NCI-H2171 treated with DMSO at 0.1 percent for 48 hours (cell line): ENCODE results near the gene PLCH2.

Experiments
- DNase-seq: peaks from one replicate; lab custom pipeline; 2025; lab: John Stamatoyannopoulos, UW

Gene PLCH2

GRCh38 chr1:2528966-2529783 is 53.1 kb downstream of the PLCH2 start:
- DNase-seq = no peak

DNA sequence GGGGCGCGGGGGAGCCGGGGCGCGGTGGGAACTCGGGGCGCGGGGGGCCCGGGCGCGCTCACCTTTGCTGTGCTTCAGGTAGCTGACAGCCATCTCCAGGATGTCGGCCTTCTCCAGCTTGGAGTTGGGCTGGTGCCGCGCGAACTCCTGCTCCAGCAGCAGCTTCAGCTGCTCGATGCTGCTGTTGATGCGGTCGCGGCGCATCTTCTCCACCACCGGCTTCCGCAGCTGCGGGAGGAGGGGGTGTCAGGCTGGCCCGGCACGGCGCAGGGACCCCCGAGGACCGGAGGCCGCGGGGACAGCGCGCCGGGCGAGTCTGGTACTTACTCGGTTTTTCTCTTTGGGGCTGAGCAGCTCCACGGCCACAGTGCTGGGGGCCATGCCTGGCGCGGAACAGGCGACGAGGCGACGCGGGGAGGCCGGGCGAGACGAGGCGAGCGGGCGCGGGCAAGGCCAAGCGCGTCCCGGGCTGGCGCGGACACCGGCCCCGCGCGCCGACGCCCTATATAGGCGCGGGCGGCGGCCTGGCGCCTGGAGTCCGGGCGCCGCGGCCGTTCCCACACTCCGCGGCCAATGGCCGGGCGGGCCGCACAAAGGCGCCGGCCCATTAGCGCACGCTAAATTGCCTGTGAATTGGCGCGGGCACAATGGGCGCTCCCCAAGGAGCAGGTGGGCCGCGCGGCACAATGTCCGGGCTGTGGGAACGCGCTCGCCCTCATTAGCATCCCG is 53.9 kb downstream of the PLCH2 start, which contains the start of gene HES5:
HES5 (minus strand) TSS at position 480 of the 729 bp plus-strand sequence; CDS start at position 381, 99 bp downstream.
- DNase-seq = no peak

DNA sequence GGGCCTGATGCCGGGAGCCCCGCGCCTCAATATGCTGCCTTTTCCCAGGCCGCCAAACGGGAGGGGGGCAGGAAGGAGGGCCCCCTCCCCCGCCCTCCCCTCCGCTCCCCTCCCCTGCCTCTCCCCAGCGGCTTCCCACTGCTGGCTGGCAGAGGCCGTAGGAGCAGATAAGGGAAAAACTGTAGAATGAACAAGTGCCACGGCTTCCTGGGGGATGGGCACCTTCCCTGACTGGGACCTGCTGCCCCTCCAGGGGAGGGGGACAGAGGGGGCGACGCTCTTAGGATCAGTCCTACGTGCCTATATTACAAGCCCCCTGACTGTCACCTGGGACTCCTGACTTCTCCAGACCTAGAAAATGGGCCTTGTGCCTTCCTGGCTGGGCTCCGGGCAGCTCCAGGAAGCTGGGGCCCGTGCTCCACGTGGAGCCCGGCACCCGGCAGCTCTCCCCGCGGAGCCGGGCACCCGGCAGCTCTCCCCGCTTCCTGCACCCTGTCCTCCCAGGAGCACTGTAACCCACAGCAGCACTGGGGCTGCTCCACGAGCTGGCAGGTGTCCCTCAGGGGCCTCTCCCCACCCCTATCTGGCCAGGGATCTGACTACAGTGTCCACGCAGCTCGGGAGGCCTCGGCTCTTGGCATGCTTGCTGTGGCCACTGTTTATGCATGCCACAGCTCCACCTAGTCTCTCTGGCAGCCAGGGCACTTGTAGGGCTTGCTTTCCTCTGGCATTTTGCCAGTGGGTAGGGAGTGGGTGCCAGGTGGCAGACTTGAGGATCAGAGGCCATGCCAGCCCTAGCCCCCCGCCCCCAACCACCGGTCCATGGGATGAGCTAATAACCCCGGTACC is 54.6 kb downstream of the PLCH2 start:
- DNase-seq = peak; percentile 63

DNA sequence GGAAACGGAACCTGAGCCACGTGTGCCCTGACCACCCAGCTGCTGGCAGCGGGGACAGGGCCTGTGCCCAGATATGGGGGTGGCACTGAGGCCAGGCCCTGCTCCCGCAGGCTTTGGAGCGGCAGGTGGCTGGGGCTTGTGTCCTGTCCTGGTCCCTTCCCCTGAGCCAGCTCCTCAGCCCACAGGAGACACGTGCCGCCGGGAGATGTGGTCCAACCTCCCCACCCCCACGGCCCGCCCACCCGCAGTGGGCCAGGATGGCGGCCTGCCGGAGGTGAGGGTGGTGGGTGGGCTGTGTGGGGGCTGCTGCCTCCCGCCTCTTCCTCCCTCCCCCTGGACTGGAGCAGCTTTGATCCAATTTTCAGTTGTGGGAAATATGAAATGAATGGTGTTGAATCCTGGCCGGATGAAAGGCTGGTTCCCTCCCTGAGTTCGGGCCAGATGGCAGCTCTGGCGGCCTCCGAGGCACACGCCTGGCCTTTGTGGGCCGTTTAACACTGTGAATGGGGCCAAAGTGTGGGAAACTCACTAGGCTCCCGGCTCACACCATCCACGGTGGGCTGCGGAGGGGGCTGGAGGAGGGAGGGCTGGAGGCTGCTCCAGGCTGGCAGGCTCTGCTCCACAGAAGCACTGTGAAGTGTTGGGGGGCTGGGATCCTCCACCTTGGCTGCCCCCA is 56.5 kb downstream of the PLCH2 start:
- no peak for DNase-seq

DNA sequence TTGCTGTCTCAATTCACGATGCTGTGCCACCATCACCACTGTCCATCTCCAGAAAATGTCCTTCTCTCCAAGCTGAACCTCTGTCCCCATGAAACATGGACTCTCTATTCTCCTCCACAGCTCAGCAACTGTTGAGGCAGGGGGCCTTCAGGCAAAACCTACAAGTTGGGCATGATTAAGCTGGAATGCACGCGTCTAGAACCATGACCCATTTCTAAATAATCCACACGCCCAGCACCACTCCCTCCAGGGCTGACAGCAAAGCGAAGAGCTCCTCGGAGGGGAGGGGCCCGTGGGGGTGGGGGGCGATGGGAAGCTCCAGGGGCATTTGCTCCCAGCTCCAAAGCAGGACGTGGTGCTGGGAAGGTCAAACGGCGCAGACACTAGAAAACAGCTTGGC is 57.3 kb downstream of the PLCH2 start:
- no peak for DNase-seq

GRCh38 chr1:2534315-2534686 is 58.2 kb downstream of the PLCH2 start:
- DNase-seq = no peak

- peak; percentile 92 for DNase-seq
Measured at GRCh38 chr1:2534687-2535441, 58.8 kb downstream of the PLCH2 start.

DNA sequence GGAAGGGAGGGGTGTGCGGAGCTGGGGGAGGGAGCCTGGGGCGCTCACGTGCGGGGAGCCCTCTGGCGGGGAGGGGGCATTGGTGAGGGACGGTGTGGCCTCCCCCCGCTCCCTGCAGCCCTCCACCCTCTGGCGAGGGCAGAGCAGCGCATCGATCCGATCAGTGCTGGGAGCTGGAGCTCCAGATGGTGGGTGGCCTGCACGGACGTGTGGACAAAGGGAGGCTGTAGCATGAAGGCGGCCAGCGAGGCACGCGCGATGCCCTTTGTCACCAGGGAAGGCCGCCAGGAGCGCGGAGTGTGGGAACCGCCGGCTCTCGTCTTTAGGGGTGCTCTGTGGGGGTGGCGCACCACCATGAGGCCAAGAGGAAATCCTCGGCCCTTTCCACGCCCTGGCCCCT is 59.4 kb downstream of the PLCH2 start:
- no peak for DNase-seq

GRCh38 chr1:2535981-2536380 is 59.9 kb downstream of the PLCH2 start:
- DNase-seq = no peak

- no peak for DNase-seq
Measured at GRCh38 chr1:2537784-2538115, 61.7 kb downstream of the PLCH2 start.

DNA sequence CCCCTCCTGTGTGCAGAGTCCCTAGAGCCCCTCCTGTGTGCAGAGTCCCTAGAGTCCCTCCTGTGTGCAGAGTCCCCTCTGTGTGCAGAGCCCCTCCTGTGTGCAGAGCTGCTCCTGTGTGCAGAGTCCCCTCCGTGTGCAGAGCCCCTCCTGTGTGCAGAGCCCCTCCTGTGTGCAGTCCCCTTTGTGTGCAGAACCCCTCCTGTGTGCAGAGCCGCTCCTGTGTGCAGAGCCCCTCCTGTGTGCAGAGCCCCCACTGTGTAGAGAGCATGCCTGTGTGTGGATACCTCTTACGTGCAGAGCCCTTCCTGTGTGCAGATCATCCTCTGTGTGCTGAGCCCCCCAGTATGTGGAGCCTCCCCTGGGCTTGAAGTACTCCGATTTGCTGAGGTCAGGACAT is 62.3 kb downstream of the PLCH2 start:
- DNase-seq = no peak

DNA sequence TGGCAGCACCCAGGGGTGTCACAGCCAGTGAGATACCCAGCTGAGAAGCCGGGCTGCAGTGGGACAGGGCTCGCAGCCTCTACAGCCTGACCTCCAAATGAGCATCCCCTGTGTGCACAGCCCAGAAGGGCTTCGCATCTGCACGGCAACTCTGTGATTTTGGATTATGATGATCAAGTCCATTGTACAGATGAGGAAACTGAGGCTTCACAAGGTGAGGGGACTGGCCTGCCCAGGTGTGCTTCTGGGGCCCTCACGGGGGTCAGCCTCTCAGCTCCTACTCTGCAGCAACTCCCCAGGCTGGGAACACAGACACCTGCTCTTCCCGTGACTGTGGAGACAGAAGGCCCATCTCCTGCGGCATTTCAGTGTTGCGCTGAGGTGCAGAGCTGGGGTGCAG is 62.8 kb downstream of the PLCH2 start:
- no peak for DNase-seq

DNA sequence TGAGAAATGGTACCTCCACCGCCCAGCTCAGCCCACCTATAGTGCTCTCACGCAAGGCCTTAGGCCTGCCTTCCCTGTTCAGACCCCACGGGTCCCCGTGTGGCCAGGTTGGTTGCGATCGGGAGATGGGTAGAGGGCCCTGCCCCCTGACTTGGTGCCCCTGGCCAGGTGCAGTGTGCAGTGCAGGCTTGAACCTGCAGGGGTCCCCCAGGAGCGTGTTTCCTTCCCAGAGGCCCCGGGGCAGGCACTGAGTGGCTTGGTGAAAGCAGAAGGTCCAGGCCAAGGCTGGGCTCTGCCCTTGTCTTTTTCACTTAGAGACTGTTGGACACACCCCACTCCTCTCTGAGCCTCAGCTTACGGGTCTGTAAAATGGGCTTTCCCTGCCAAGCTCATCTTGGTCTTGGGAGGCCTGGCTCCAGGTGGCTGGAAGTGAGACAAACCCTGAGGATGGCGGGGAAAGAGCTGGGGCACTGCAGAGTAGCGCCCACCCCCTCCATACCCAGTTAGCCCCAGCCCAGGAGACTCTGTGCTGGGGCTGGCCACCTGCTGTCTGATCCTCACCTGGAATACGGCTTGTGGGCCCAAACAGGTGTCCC is 63.3 kb downstream of the PLCH2 start:
- no peak for DNase-seq

DNA sequence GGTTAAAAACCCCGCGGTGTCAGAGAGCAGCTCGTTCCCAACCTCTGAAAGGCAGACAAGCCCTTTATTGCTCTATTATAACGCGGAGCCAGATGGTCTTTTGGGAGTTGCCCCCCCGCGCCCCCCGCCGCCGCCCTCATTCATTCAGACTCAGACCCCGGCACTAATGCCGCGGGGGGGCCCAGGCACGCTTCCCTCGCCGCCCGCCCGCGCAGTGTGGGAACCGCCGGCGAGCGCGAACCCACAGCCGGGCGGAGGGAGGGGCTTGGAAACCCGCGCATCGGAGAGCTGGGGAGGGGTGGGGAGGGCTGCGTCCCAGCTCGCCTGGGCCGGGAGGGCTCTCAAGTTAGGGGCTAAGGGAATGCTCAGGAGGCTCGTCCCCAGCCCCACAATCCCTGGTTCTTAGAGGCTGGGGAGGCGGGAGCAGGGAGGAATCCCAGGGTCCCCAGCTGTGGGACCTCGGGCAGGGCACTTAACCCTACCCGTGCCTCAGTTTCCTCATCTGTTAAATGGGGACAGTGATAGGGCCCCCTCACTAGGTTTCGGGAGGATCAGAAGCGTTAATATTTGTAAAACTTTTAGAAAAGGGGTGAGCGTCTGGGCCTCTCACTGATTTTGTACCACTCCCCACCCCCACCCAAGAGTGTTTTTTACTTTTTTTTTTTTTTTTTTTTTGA is 64.9 kb downstream of the PLCH2 start:
- peak; percentile 62 for DNase-seq

DNA sequence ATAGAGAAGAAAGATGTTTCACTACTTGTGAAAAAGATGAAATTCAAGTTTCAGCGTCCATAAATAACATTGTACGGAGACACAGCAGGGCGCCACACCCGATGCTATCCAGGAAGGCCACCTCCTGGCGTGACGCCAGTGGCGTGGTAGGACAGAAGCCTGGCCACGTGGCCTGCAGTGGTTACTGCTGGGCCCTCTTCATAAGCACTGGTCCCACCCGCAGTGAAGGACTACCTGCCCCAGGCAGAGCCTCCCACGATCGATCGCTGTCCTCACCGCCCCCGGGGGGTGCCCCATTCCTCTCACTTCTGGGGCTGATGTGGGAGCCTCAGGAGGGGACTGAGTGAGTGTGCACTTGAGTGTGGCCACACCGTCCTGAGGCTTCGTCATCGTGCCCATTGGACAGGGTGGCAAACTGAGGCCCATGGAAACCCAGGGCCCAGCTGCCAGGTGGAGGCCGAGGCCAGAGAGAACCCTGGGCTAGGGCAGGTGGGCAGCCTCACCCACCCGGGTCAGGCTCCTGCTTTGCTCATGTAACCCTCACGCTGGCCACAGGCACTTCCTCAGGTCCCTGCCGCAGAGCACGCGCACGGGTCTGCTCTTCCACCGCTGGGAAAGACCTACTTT is 65.6 kb downstream of the PLCH2 start:
- no peak for DNase-seq

GRCh38 chr1:2542246-2542915 is 66.3 kb downstream of the PLCH2 start:
- no peak for DNase-seq

GRCh38 chr1:2543543-2544092 is 67.5 kb downstream of the PLCH2 start:
- peak; percentile 65 for DNase-seq

DNA sequence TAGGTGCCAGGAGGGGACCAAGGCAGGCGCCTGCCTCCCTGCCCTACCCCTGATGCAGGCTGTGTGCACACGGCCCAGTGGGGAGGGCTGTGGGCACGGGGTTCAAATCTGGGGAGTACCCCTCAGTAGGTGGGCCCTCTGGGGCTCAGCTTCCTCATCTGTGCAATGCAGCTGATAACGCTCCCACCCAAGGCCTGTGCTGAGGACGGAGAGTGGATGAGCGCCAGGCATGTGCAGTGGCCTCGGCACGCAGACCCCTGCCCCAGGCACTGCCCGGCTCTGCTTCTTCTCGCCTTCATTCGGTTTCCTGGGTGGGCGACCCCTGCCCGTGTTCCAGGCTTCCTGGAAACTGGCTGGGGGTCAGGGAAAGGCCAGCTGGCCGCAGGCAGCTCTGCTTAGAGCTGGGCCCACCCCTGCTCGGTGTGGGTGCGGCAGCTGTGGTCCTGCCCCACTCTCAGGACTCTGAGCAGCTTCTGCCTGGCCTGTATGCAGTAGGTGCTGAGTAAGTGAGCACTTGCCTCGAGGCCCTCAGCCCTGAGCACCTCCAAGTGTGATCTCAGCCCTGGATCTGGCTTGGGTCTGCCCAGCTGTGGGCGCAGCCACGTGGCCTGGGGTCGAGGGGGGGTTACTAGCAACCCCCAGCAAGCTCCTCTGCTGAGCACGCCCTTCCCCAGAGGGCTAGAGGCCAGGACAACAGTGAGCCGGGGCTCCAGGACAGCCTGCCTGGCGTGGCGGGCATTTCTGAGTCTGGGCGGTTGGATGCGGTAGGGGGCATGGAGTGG is 68.2 kb downstream of the PLCH2 start:
- DNase-seq = no peak
